GM12878 (cell line): Measurements from ENCODE around the gene PRDM15.
A peak's percentile ranks its signal among the peaks of the same experiment; 100 is the strongest.

Experiments used
- BMI1 ChIP-seq: fragments of 450-650 bp; IDR thresholded peaks from 2 replicates; pipeline ENCODE4 v1.6.1; 2016; ENCODE audit warnings: mild to moderate bottlenecking, moderate library complexity, borderline replicate concordance
- HDAC6 ChIP-seq: fragments of 200-600 bp; sonication (generic); IDR thresholded peaks from one replicate; pipeline ENCODE4 v1.8.0; 2017; ENCODE audit warnings: antibody characterized with exemption; ENCODE audit not compliant: unreplicated experiment
- JUNB ChIP-seq: IDR thresholded peaks from 2 replicates; pipeline ENCODE4 v1.6.1; 2016; ENCODE audit warnings: antibody characterized with exemption, mild to moderate bottlenecking
- MXI1 ChIP-seq: fragments of 150-350 bp; IDR thresholded peaks from 2 replicates; pipeline ENCODE4 v1.6.1; 2011; ENCODE audit warnings: low read depth, mild to moderate bottlenecking, inconsistent platforms, low read length, improper control_type of control experiment
- POLR2AphosphoS2 ChIP-seq: IDR thresholded peaks from 2 replicates; pipeline ENCODE4 v1.6.1; 2011; ENCODE audit warnings: low read depth, mild to moderate bottlenecking, low read length, improper control_type of control experiment, moderate library complexity
- RCOR1 ChIP-seq: conservative IDR thresholded peaks from 2 replicates; pipeline ENCODE4 v1.6.1; 2012; ENCODE audit warnings: low read depth, low read length, improper control_type of control experiment
- RFX5 ChIP-seq: IDR thresholded peaks from 2 replicates; pipeline ENCODE4 v1.6.1; 2011; ENCODE audit warnings: low read depth, low read length, improper control_type of control experiment
- SMC3 ChIP-seq: IDR thresholded peaks from 2 replicates; pipeline ENCODE4 v1.6.1; 2011; ENCODE audit warnings: low read length, improper control_type of control experiment, borderline replicate concordance
- SUZ12 ChIP-seq: fragments of 200-600 bp; sonication (generic); IDR thresholded peaks from one replicate; pipeline ENCODE4 v1.6.1; 2018; ENCODE audit warnings: antibody characterized with exemption, mild to moderate bottlenecking; ENCODE audit not compliant: unreplicated experiment
- TF ChIP-seq, protein P1 (sequence below), 3 experiments: IDR thresholded peaks in 2 of 3; conservative IDR thresholded peaks in 1 of 3; 2 replicates each; pipeline ENCODE4 v1.5.1; 2011; ENCODE audit warnings: low read depth in 3 of 3, low read length in 3 of 3, mild to moderate bottlenecking in 3 of 3, control low read depth in 2 of 3, moderate library complexity in 2 of 3, inconsistent platforms in 1 of 3, mixed read lengths in 1 of 3; ENCODE audit not compliant: control insufficient read depth in 2 of 3, insufficient read depth in 1 of 3; ENCODE audit errors: extremely low read depth in 1 of 3
- TF ChIP-seq, protein P2 (sequence below): IDR thresholded peaks from 2 replicates; pipeline ENCODE4 v1.6.1; 2011; ENCODE audit warnings: borderline replicate concordance, low read depth, mild to moderate bottlenecking, moderate library complexity, low read length; ENCODE audit not compliant: insufficient read depth, poor library complexity, severe bottlenecking
- TF ChIP-seq, protein P3 (sequence below): fragments of 450-650 bp; formaldehyde crosslinking; IDR thresholded peaks from 2 replicates; pipeline ENCODE4 v1.4.0; 2020; ENCODE audit warnings: mild to moderate bottlenecking, moderate library complexity
- TF ChIP-seq, protein P4 (sequence below): IDR thresholded peaks from 2 replicates; pipeline ENCODE4 v1.6.1; 2012; ENCODE audit warnings: low read depth, low read length, improper control_type of control experiment
- TF ChIP-seq, protein P5 (sequence below): IDR thresholded peaks from 2 replicates; pipeline ENCODE4 v1.6.1; 2012; ENCODE audit warnings: low read depth, low read length, improper control_type of control experiment

DNA sequence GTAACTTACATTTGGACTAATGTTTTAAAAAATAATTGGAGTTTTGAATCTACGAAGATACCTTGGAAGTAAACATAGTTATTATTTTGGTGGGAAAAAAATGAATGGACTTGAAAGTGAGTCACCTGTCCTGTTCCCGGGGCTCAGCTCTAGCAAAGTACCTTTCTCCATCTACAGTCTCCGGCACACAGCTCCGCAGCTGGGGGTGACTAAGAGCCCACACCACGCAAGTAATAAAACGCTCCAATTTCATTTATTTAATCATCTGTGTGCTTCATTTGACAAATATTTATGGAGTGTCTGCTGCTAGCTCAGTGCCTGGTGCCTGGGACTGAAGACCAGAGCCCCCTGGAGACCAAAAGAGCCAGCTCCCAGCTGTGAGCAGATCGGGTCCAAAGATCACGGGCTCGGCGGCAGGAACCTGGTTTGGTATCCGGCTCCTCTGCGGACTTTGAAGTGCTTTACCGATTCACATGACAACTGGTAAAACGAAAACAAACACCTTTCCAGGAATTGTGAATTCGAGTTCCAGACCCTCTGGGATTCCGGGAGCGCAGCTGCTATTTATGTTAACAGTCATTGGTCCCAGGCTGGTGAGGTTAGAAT is 110.6 kb downstream of the PRDM15 start:
- TF ChIP-seq POLR2AphosphoS2 (no peak), SUZ12 (no peak), RFX5 (no peak), RCOR1 (no peak), BMI1 (peak; percentile 42; the same call in 1 of the 2 replicates), SMC3 (no peak), MXI1 (no peak), HDAC6 (no peak), JUNB (no peak)
- TF ChIP-seq, protein P1, sequence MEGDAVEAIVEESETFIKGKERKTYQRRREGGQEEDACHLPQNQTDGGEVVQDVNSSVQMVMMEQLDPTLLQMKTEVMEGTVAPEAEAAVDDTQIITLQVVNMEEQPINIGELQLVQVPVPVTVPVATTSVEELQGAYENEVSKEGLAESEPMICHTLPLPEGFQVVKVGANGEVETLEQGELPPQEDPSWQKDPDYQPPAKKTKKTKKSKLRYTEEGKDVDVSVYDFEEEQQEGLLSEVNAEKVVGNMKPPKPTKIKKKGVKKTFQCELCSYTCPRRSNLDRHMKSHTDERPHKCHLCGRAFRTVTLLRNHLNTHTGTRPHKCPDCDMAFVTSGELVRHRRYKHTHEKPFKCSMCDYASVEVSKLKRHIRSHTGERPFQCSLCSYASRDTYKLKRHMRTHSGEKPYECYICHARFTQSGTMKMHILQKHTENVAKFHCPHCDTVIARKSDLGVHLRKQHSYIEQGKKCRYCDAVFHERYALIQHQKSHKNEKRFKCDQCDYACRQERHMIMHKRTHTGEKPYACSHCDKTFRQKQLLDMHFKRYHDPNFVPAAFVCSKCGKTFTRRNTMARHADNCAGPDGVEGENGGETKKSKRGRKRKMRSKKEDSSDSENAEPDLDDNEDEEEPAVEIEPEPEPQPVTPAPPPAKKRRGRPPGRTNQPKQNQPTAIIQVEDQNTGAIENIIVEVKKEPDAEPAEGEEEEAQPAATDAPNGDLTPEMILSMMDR (IDR thresholded peaks at IDR 0.05 in 2 of 3, conservative IDR thresholded peaks at IDR 0.05 in 1 of 3; ENCODE audit: control insufficient read depth in 2 of 3, extremely low read depth in 1 of 3, insufficient read depth in 1 of 3, low read depth in 3 of 3, low read length in 3 of 3): peak in 1 of 3 experiments; percentile 13; a peak in 1 of 6 replicates
- TF ChIP-seq, protein P2, sequence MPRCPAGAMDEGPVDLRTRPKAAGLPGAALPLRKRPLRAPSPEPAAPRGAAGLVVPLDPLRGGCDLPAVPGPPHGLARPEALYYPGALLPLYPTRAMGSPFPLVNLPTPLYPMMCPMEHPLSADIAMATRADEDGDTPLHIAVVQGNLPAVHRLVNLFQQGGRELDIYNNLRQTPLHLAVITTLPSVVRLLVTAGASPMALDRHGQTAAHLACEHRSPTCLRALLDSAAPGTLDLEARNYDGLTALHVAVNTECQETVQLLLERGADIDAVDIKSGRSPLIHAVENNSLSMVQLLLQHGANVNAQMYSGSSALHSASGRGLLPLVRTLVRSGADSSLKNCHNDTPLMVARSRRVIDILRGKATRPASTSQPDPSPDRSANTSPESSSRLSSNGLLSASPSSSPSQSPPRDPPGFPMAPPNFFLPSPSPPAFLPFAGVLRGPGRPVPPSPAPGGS: no peak
- TF ChIP-seq, protein P3, sequence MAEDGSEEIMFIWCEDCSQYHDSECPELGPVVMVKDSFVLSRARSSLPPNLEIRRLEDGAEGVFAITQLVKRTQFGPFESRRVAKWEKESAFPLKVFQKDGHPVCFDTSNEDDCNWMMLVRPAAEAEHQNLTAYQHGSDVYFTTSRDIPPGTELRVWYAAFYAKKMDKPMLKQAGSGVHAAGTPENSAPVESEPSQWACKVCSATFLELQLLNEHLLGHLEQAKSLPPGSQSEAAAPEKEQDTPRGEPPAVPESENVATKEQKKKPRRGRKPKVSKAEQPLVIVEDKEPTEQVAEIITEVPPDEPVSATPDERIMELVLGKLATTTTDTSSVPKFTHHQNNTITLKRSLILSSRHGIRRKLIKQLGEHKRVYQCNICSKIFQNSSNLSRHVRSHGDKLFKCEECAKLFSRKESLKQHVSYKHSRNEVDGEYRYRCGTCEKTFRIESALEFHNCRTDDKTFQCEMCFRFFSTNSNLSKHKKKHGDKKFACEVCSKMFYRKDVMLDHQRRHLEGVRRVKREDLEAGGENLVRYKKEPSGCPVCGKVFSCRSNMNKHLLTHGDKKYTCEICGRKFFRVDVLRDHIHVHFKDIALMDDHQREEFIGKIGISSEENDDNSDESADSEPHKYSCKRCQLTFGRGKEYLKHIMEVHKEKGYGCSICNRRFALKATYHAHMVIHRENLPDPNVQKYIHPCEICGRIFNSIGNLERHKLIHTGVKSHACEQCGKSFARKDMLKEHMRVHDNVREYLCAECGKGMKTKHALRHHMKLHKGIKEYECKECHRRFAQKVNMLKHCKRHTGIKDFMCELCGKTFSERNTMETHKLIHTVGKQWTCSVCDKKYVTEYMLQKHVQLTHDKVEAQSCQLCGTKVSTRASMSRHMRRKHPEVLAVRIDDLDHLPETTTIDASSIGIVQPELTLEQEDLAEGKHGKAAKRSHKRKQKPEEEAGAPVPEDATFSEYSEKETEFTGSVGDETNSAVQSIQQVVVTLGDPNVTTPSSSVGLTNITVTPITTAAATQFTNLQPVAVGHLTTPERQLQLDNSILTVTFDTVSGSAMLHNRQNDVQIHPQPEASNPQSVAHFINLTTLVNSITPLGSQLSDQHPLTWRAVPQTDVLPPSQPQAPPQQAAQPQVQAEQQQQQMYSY (CRISPR knock-in tag): no peak
- TF ChIP-seq, protein P4, sequence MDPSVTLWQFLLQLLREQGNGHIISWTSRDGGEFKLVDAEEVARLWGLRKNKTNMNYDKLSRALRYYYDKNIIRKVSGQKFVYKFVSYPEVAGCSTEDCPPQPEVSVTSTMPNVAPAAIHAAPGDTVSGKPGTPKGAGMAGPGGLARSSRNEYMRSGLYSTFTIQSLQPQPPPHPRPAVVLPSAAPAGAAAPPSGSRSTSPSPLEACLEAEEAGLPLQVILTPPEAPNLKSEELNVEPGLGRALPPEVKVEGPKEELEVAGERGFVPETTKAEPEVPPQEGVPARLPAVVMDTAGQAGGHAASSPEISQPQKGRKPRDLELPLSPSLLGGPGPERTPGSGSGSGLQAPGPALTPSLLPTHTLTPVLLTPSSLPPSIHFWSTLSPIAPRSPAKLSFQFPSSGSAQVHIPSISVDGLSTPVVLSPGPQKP: no peak
- TF ChIP-seq, protein P5, sequence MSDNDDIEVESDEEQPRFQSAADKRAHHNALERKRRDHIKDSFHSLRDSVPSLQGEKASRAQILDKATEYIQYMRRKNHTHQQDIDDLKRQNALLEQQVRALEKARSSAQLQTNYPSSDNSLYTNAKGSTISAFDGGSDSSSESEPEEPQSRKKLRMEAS: no peak
